GM19395 (cell line): ENCODE data around the gene RFX1.
A peak's percentile ranks its signal among the peaks of the same experiment; 100 is the strongest.
"Not testable (repeated sequence)": the region's sequence is repeated elsewhere in the genome, so short reads cannot be mapped to it uniquely, and the experiment has no call there.

ENCODE experiments used
- ATAC-seq: cut with Tn5 transposase; IDR thresholded peaks from one replicate; pipeline ENCODE4 v1.9.1; 2021; ENCODE audit warnings: mild to moderate bottlenecking, moderate library complexity; ENCODE audit not compliant: unreplicated experiment

Gene RFX1

DNA sequence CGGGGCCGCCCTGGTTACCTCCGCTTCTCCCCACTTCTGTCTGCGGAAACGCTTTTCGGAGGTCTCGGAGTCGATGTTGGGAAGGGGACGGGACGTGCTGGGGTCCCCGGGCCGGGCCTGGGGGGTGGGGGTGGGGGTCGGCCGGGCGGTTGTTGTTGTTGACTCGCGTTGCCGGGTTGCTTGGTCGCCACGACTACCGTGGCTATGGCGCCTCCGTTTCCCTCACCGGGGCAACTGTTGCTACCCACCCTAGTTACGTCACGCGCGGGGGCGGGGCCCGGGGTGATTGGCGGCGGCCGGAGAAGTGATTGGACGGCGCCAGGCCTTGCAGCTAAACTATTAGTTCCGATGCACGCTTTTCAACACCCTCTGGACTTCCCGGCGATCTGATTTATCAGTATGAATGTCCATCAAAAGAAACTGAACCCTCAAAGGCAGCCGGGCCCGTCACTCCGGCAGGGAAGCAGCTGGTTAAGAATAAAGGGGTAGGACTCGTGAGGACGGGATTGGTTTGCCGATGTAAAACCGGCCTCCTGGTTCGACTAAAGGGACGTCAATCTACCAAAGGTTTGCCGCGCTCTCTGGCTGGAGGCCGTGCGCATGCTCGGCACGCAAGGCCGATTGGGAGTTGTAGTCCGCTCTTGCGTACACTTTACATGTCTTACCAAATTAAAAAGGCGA, at the start of gene RFX1:
RFX1 (minus strand) TSS at position 236 of the 681 bp plus-strand sequence. CDS start 12,477 bp downstream, outside the sequence.
- peak; percentile 74 for ATAC-seq

DNA sequence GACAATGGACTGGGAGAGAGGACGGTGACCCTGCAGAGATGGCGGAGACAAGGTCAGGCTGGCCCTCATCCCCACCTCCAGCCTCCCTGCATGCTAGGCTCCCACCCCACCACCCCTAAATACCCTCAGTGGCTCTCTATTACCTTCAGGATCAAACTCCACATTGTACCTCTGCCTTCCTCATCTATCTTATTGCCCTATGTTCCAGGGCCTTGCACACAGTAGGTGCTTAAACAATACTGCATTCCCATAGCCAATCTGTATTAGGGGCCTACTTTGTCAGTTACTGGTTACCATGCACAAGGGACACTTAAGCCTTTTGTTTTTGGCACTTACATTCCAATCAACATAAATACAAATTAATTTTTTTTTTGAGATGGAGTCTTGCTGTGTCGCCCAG, 49.3 kb upstream of the RFX1 start:
- no peak for ATAC-seq

DNA sequence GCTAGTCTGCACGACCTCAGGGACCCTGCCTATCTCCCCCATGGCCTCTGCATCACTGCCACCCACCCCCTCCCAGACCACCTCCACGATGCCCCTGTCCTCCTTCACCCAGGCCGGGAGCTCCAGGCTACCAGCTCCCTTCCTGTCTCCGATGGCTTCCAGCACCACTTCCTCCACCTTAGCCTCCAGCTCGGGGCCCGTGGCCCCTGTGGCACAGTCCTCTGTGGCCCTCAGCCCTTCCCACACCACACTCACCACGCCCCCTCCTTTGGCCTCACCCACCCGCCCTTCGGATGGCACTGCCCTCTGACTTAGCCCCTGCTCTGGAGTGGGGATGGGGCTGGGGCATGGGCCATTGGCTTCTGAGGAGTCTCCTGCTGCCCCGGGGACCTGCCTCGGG, 48.6 kb upstream of the RFX1 start:
- ATAC-seq: no peak

DNA sequence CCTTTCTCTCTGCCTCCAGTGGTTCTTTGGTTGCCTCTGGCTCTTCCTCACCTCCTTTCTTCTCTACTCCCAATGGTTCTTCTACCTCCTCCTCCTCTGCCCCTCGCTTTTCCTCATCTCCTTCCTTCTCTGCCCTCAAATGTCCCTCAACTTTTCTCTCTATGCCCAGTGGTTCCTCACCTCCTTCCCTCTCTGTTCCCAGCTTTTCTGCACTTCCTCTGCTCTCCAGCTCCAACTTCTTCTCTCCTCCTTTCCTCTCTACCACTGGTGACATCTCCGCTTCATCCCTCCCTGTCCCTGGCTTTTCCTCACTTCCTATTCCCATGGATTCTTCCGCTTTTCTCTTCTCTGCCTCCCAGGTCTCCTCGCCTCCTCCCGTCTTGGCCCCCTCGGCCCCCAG, 48.0 kb upstream of the RFX1 start:
- ATAC-seq: no peak

DNA sequence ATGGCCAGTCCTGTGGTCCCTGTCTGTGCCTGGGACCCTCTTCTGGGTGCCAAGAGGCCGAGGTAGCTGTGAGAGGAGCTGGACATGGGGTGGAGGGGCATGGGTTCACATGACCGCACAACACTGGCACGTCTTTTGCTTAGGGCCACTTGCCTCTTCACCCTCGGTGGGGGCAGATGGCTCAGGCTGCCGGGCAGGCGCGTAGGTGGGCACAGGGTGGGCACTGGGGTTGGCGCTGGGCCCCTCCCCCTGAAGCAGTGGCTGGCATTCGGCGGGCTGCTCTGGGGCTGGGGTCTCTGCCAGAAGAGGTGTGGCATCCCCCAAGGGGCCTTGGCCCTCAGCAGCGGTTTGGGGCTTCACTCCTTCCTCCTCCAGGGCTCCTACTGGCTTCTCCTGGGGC, 47.4 kb upstream of the RFX1 start:
- no peak for ATAC-seq

DNA sequence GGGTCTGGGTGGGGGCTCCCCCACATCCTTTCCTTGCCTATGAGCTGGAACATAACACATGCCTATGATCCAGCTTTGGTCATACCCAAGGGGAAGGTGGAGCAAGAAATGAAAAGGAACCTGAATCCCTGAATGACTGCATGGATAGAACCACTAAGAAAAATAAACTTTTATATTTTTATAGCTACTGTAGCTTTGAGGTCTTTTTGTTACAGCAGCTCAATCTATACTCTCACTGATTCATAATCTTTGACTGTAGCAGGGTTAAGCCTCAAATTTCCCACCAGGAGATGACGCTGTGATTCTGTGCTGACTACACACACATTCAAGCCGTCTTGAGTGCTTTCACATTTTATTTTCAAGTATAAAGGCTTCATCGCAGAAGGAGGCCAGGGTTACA, 46.9 kb upstream of the RFX1 start:
- no peak for ATAC-seq

DNA sequence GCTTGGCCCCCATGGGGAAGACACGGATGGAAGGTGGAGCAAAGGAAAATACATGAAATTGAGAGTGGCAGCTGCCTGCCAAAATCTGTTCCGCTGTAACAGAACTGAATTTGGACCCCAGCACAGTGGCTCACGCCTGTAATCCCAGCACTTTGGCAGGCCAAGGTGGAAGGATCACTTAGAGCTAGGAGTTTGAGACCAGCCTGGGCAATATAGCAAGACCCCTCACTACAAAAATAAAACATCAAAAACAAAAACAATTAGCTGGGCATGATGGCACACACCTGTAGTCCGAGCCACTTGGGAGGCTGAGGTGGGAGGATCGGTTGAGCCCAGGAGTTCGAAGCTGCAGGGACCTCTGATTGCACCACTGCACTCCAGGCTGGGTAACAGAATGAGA, 46.4 kb upstream of the RFX1 start:
- no peak for ATAC-seq

DNA sequence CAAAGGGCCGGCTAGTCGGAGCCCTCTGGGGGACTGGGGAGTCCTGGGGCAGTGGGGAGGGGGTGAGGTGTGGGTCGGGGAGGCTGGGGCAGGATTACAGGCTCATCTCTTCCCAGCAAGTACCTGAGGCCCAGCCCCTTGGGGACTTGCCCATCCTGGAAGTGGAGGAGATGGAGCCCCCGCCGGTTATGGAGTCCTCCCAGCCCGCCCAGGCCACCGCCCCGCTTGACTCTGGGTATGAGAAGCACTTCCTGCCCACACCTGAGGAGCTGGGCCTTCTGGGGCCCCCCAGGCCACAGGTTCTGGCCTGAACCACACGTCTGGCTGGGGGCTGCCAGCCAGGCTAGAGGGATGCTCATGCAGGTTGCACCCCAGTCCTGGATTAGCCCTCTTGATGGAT, 45.9 kb upstream of the RFX1 start:
- no peak for ATAC-seq

DNA sequence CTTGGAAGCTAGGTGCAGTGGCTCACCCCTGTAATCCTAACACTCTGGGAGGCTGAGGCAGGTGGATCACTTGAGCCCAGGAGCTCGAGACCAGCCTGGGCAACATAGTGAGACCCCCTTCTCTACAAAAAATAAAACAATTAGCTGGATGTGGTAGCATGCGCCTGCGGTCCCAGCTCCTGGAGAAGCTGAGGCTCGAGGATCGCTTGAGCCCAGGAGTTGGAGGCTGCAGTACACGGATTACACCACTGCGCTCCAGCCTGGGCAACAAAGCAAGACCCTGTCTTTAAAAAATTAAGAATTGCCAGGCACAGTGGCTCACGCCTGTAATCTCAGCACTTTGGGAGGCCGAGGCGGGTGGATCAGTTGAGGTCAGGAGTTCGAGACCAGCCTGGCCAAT, 44.8 kb upstream of the RFX1 start:
- ATAC-seq: not testable (repeated sequence)

DNA sequence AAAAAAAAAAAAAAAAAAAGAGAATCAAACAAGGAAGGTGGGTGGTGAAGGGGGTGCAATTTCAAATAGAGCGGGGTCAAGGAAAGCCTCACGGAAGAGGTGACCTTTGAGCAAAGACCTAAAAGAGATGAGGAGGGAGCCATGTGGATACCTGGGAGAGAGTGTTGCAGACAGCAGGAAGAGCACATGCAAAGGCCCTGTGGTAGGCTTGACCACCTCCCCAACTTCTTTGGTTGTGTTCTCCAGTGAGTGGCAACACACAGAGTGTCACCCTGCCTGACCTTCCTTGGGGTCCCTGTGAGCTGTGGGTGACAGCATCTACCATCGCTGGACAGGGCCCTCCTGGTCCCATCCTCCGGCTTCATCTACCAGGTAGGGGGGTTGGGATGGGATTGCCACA, 44.4 kb upstream of the RFX1 start:
- ATAC-seq: no peak

DNA sequence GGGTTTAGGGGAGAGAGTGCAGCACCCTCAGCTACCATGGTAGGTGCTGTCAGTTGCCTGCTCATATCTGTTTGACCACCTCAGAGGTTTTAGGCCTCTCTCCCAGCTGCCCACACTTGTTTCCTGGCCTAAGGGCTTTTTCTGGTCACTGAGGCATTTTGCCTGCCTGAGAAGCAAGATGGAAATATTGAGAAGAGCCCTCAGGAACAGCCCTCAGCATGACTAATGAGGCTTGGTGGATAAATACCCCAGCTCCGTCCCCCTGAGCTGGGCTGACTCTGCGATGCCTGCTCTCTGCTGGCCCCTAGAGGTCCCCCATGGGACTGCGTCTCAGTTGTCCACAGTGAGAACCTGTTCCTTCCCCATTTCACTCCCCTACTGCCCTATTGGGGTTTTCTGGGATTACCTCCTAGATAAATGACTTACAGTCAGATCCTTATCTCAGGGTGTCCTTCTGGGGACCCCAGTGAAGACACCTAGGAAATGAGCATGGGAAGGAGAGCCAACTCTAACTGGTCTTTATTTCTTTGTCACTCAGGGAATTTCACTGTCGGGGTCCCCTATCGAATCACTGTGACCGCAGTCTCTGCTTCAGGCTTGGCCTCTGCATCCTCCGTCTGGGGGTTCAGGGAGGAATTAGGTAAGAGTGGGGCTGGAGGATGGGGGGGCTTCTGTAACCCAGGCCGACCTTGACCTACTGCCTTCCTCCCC, 42.5 kb upstream of the RFX1 start:
- no peak for ATAC-seq

DNA sequence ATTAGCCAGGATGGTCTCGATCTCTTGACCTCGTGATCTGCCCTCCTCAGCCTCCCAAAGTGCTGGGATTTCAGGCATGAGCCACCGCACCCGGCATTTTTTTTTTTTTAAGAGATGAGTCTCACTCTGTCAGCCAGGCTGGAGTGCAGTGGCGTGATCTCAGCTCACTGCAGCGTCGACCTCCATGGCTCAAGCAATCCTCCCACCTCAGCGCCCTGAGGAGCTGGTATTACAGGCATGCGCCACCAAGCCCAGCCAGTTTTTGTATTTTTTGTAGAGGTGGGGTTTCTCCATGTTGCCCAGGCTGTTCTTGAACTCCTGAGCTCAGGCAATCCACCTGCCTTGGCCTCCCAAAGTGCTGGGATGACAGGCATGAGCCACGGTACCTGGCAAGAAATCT, 41.7 kb upstream of the RFX1 start:
- ATAC-seq: not testable (repeated sequence)

DNA sequence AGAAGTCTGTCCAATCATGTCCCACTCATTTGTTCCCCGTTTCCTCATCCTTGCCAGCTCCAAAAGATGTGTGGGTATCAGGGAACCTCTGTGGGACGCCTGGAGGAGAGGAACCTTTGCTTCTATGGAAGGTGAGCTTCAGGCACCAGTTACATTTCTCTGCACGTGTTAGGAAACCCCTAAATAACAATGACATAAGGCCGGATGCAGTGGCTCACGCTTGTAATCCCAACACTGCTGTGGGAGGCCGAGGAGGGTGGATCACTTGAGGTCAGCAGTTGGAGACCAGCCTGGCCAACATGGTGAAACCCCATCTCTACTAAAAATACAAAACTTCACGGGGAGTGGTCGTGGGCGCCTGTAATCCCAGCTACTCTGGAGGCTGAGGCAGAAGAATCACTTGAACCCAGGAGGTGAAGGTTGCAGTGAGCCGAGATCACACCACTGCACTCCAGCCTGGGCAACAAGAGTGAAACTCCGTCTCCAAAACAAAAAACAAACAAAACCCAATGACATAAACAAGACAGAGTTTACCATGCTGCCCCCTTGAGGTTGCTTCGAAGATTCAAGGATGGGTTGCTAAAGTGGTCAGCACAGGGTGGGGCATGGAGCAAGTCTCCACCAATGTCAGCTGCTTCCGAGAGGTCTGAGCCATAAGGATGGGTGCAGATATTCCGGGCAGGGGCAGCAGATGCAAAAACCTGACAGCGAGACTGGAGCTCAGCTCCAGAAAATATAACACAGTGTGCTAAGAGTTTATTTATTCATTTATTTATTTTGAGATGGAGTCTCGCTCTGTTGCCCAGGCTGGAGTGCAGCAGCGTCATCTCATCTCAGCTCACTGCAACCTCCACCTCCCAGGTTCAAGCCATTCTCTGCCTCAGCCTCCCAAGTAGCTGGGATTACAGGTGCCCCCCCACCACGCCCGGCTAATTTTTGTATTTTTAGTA, 36.8 kb upstream of the RFX1 start:
- not testable (repeated sequence) for ATAC-seq

DNA sequence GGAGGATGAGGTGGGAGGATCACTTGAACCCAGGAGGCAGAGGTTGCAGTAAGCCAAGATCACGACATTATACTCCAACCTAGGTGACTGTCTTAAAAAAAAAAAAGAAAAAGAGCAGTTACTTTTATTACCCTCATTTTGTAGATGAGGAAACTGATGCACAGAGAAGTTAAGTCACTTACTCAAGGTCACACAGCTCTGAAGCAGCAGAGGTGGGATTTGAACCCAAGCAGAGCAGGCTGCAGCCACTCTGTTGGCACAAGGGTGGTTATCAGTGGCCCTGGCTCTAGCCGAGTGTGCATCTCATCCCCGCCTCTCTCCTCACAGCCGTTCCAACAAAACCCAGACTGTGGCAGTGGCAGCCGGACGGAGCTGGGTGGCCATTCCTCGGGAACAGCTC, 33.1 kb upstream of the RFX1 start:
- no peak for ATAC-seq

DNA sequence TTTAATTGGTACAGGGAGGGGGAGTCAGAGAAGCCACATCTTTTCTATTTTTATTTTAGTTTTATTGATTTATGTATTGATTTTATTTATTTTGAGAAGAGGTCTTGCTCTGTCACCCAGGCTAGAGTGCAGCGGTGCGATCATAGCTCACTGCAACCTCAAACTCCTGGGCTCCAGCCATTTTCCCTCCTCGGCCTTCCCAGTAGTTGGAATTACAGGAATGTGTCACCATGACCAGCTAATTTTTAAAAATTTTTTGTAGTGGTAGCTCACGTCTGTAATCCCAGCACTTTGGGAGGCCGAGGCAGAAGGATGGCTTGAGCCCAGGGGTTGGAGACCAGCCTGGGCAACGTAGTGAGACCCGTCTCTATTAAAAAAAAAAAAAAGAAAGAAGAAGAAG, 29.6 kb upstream of the RFX1 start:
- ATAC-seq: no peak

DNA sequence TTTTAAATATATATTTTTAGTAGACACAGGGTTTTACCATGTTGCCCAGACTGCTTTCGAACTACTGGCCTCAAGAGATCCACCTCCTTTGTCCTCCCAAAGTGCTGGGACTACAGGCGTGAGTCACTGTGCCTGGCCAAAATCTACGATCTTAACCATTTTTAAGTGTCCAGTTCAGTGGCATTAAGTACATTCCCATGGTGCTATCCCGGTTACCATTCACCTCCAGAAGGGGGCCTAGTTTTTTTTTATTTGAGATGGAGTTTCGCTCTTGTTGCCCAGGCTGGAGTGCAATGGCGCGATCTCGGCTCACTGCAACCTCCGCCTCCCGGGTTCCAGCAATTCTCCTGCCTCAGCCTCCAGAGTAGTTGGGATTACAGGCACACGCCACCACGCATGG, 29.0 kb upstream of the RFX1 start:
- ATAC-seq: not testable (repeated sequence)

DNA sequence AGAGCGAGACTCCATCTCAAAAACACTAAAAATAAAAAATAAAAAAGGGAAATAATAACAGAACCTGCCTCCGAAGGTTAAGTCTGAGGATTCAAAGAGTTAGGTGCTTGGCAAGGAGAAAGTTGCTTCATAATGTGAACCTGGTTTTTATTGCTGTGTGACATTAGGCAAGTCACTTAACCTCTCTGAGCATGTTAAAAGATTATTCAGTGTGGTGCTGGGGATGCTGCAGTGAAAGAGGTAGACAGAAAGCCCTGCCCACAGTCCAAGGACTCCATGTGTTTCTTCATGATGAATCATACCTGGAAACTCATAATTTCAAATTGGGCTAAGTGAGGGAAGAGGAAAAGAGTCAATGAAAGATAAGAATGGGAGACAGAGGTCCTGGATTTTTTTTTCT, 27.8 kb upstream of the RFX1 start:
- no peak for ATAC-seq

DNA sequence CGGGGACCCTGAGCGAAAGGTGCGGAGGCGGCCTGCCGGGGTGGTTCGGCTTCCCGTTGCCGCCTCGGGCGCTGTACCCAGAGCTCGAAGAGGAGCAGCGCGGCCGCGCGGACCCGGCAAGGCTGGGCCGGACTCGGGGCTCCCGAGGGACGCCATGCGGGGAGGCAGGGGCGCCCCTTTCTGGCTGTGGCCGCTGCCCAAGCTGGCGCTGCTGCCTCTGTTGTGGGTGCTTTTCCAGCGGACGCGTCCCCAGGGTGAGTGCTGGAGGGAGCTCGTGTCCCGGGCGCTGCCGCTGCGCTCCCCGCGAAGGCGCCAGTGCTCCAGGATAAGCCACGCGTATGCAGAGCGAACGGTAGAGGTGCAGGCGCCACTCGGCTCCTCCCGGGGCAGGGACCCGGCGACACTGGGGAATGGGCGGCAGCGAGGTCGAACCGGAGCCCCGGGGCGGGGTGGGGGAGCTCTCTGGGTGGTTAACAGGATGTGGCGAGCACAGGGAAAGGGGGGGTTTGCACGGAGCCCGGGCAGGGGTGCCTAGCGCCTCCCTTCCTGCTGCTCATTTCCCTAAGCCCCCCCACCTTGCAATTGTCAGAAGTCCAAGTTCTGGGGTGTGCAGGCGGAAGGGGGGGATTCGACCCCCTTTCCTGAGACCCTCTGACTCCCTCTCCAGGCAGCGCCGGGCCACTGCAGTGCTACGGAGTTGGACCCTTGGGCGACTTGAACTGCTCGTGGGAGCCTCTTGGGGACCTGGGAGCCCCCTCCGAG, 25.8 kb upstream of the RFX1 start, which contains the start of gene IL27RA:
IL27RA (plus strand) TSS at position 44 of the 762 bp plus-strand sequence; CDS start at position 155, 111 bp downstream.
- peak; percentile 66 for ATAC-seq

DNA sequence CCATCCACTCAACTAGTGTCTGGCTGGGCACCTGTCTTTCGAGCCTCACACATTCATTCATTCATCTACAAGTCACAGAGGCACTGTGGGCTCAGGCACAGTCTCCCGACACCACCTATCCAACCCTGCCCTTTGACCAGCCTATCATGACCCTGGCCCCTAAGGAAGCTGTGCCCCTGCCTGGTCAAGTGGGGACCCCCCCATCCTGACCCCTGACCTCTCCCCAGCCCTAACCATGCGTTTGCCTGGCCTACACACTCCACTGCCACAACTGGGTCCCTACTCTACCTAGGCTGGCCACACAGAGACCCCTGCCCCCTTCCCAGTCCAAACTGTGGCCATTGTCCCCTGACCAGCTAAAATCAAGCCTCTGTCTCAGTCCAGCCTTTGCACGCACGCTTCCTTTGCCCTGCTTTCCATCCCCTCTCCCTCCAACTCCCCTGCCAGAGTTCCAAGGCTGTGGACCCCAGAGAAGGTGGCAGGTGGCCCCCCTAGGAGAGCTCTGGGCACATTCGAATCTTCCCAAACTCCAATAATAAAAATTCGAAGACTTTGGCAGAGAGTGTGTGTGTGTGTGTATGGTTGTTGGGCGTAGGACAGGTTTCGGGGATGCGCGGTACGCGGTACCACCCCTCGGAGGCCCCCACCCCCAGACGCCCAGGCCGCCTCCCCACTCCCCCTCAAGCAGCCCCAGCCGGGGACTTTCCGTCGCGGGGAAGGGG, 25.0 kb upstream of the RFX1 start:
- ATAC-seq: no peak

DNA sequence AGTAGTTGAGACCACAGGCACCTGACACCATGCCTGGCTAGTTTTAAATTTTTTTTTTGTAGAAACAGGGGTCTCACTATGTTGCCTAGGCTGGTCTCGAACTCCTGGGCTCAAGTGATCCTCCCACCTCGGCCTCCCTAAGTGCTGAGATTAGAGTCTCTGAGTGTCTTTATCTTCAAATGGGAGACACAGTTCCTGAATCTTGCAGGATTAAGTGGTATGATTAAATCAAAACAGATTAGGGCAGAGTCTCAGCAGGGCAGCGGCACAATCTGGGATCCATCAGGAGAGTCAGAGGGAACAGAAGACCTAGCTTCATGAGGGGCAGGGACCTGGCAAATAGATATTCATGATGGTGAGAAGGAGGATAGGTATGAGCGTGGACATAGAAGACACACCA, 22.8 kb upstream of the RFX1 start:
- no peak for ATAC-seq
